ENCODE measurements around the gene SRRM4.

Gene SRRM4

GRCh38 chr12:119207063-119207560 is 225.8 kb downstream of the SRRM4 start:
- TF ChIP-seq REST (IDR thresholded peaks at IDR 0.05; ENCODE audit: insufficient read depth in 1 of 2, low read depth in 2 of 2, low read length in 2 of 2) (no peak), SIN3A (IDR thresholded peaks at IDR 0.05; ENCODE audit: borderline replicate concordance, insufficient read depth, low read length) (no peak), FOXP2 (optimal IDR thresholded peaks at IDR 0.05; ENCODE audit: borderline replicate concordance, extremely low read depth, extremely low read length, insufficient read depth) (no peak)

GRCh38 chr12:119208626-119209061 is 227.3 kb downstream of the SRRM4 start:
- TF ChIP-seq SIN3A (IDR thresholded peaks at IDR 0.05; ENCODE audit: borderline replicate concordance, insufficient read depth, low read length) (no peak), REST (IDR thresholded peaks at IDR 0.05; ENCODE audit: insufficient read depth in 1 of 2, low read depth in 2 of 2, low read length in 2 of 2) (peak in 1 of 2 experiments; percentile 64; a peak in 1 of 4 replicates)

- TF ChIP-seq POLR2AphosphoS5 (IDR thresholded peaks at IDR 0.05; ENCODE audit: low read depth, low read length): no peak
- no peak for TF ChIP-seq REST (IDR thresholded peaks at IDR 0.05; ENCODE audit: insufficient read depth in 1 of 2, low read depth in 2 of 2, low read length in 2 of 2)
- TF ChIP-seq FOXP2 (optimal IDR thresholded peaks at IDR 0.05; ENCODE audit: borderline replicate concordance, extremely low read depth, extremely low read length, insufficient read depth): no peak
- no peak for TF ChIP-seq SIN3A (IDR thresholded peaks at IDR 0.05; ENCODE audit: borderline replicate concordance, insufficient read depth, low read length)
- no peak for TF ChIP-seq TAF1 (IDR thresholded peaks at IDR 0.05; ENCODE audit: borderline replicate concordance, insufficient read depth, low read length)
These were observed 230.5 kb downstream of the SRRM4 start for GRCh38 chr12:119211884-119212283.
